SW480 (cell line): Measurements from ENCODE around the gene OSMR.
"Not testable (repeated sequence)": the region's sequence is repeated elsewhere in the genome, so short reads cannot be mapped to it uniquely, and the experiment has no call there.

Experiments used
- DNase-seq: peaks from one replicate; pipeline ENCODE4 v3.0.0-alpha.2; 2016; ENCODE audit warnings: low spot score

OSMR gene

GRCh38 chr5:38831117-38831516, 14.7 kb upstream of the OSMR start:
- DNase-seq, result no peak

GRCh38 chr5:38831909-38832308, 13.9 kb upstream of the OSMR start:
- peak; percentile 13 for DNase-seq

- no peak for DNase-seq
These were observed 13.0 kb upstream of the OSMR start for GRCh38 chr5:38832810-38833209.

GRCh38 chr5:38835887-38836286, 9.9 kb upstream of the OSMR start:
- no peak for DNase-seq

GRCh38 chr5:38837416-38837815, 8.4 kb upstream of the OSMR start:
- DNase-seq, result no peak

- no peak for DNase-seq
These were observed 7.9 kb upstream of the OSMR start for GRCh38 chr5:38837932-38838331.

GRCh38 chr5:38843665-38844064, 2.1 kb upstream of the OSMR start:
- DNase-seq, result no peak

- no peak for DNase-seq
These were observed 683 bp downstream of the OSMR start for GRCh38 chr5:38846379-38847011.

GRCh38 chr5:38847559-38848347, 1.9 kb downstream of the OSMR start:
- DNase-seq, result no peak

GRCh38 chr5:38848637-38849036, 2.8 kb downstream of the OSMR start:
- DNase-seq, result no peak

- DNase-seq, result not testable (repeated sequence)
These were observed 5.8 kb downstream of the OSMR start for GRCh38 chr5:38851640-38852039.

- DNase-seq, result no peak
These were observed 8.1 kb downstream of the OSMR start for GRCh38 chr5:38853753-38854470.

GRCh38 chr5:38854907-38855306, 9.1 kb downstream of the OSMR start:
- DNase-seq, result no peak

- DNase-seq, result no peak
These were observed 10.8 kb downstream of the OSMR start for GRCh38 chr5:38856660-38857059.

GRCh38 chr5:38858839-38859238, 13.0 kb downstream of the OSMR start:
- no peak for DNase-seq

GRCh38 chr5:38861986-38862770, 16.4 kb downstream of the OSMR start:
- DNase-seq, result not testable (repeated sequence)

GRCh38 chr5:38866362-38867031, 20.7 kb downstream of the OSMR start:
- no peak for DNase-seq

GRCh38 chr5:38867032-38867398, 21.2 kb downstream of the OSMR start:
- no peak for DNase-seq

- no peak for DNase-seq
These were observed 21.6 kb downstream of the OSMR start for GRCh38 chr5:38867416-38867815.

- no peak for DNase-seq
These were observed 24.8 kb downstream of the OSMR start for GRCh38 chr5:38870595-38870994.

- DNase-seq, result no peak
These were observed 25.3 kb downstream of the OSMR start for GRCh38 chr5:38871058-38871605.
